HL-60 (cell line): ENCODE data around the gene MAPK7.

Experiments used
- GABPA ChIP-seq: IDR thresholded peaks from 2 replicates; pipeline ENCODE4 v1.6.1; 2012; ENCODE audit warnings: low read depth
- POLR2AphosphoS5 ChIP-seq: IDR thresholded peaks from 2 replicates; pipeline ENCODE4 v1.6.1; 2012; ENCODE audit warnings: low read depth
- SPI1 ChIP-seq: IDR thresholded peaks from 2 replicates; pipeline ENCODE4 v1.6.1; 2012; ENCODE audit warnings: low read depth, mild to moderate bottlenecking, borderline replicate concordance
- TF ChIP-seq, protein P1 (sequence below): IDR thresholded peaks from one replicate; pipeline ENCODE4 v1.5.1; 2011; ENCODE audit warnings: low read length, control low read depth, inconsistent platforms; ENCODE audit not compliant: insufficient read depth

DNA sequence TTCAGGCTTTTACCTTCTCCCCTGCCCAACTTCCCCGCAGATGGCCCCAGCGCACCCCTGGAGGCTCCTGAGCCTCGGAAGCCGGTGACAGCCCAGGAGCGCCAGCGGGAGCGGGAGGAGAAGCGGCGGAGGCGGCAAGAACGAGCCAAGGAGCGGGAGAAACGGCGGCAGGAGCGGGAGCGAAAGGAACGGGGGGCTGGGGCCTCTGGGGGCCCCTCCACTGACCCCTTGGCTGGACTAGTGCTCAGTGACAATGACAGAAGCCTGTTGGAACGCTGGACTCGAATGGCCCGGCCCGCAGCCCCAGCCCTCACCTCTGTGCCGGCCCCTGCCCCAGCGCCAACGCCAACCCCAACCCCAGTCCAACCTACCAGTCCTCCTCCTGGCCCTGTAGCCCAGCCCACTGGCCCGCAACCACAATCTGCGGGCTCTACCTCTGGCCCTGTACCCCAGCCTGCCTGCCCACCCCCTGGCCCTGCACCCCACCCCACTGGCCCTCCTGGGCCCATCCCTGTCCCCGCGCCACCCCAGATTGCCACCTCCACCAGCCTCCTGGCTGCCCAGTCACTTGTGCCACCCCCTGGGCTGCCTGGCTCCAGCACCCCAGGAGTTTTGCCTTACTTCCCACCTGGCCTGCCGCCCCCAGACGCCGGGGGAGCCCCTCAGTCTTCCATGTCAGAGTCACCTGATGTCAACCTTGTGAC, 3.6 kb downstream of the MAPK7 start:
- TF ChIP-seq, protein P1, sequence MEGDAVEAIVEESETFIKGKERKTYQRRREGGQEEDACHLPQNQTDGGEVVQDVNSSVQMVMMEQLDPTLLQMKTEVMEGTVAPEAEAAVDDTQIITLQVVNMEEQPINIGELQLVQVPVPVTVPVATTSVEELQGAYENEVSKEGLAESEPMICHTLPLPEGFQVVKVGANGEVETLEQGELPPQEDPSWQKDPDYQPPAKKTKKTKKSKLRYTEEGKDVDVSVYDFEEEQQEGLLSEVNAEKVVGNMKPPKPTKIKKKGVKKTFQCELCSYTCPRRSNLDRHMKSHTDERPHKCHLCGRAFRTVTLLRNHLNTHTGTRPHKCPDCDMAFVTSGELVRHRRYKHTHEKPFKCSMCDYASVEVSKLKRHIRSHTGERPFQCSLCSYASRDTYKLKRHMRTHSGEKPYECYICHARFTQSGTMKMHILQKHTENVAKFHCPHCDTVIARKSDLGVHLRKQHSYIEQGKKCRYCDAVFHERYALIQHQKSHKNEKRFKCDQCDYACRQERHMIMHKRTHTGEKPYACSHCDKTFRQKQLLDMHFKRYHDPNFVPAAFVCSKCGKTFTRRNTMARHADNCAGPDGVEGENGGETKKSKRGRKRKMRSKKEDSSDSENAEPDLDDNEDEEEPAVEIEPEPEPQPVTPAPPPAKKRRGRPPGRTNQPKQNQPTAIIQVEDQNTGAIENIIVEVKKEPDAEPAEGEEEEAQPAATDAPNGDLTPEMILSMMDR = no peak
- TF ChIP-seq POLR2AphosphoS5 (no peak), GABPA (no peak), SPI1 (no peak)
